Measurements from ENCODE around the gene AKAP10.
"Not testable (repeated sequence)": the region's sequence is repeated elsewhere in the genome, so short reads cannot be mapped to it uniquely, and the experiment has no call there.

The AKAP10 gene

DNA sequence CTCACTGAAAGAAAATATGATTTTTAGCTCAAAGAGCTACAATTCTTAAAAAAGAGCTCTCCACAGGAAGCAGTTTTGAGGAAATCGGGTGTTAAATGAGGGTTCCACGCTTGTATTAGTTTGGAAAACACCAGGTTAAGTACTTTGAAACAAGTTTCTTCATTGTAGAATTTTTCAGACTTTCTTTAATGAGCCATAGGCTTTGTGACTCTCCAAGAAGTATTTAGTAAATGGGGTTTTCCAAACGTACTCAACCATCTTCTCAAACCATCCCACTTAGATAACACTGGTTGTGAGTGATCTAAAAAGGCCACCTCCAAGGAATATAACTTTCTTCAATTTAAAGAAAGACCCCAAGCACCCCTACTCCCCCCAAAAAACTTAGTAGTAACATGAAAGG, 112.6 kb downstream of the AKAP10 start:
- DNase-seq, result no peak

DNA sequence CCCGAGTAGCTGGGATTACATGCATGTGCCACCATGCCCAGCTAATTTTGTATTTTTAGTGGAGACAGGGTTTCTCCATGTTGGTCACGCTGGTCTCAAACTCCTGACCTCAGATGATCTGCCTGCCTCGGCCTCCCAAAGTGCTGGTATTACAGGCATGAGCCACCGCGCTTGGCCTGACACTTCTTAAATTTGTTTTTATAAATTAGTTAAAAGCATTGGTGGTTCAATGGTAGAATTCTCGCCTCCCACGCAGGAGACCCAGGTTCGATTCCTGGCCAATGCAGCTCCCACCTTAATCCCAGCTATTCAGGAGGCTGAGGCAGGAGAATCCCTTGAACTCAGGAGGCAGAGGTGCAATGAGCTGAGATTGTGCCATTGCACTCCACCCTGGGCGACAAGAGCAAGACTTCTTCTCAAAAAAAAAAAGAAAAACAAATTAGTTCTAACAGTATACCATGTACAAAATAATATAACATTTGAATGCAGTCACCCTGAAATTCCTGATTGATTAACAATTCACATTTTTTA, 116.9 kb downstream of the AKAP10 start:
- not testable (repeated sequence) for DNase-seq

DNA sequence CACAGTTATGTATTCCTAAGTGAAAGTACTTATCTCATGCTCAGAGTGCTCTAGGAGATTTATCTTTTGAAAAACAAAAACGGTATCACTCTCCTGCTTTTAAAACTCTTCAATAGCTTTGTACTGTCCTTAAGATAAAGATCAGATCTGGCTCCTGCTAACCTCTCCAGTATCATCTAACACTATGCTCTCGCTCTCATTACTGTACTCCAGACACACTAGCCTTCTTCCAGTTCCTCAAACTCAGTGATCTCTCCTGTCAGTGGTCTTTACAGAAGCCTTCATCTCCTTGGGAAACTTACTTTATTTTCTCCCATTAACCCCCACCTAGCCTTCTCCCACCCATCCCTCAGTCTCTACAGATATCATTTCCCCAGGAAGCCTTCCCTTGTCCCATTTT, 120.0 kb downstream of the AKAP10 start:
- no peak for DNase-seq
